Measurements from ENCODE around the gene CDK19. TPM values are rescaled to one million over a fixed set of nuclear protein-coding genes. Genes with fewer than 3 reads are reported as not detected.

Gene CDK19
- total and polyA plus RNA-seq, 4 donors, result 19.7 to 39.6 (median 29.8) TPM

DNA sequence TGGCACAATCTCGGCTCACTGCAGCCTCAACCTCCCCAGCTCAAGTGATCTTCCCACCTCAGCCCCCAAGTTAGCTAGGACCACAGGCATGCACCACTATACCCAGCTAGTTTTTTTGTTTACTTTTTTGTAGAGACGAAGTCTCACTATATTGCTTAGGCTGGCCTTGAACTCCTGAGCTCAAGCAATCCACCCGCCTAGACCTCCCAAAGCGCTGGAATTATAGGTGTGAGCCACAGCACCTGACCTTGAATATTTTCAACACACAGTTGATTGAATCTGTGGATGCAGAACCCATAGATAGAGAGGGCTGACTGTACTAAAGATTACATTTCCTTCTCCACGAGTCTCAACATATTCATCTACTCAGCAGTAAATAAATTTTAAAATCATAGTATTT lies 15.6 kb downstream of the CDK19 start:
- Histone ChIP-seq H3K27ac (ENCODE audit: low read depth, low read length) (no peak overlapping the region), H3K4me1 (ENCODE audit: control insufficient read depth, insufficient read depth, low read length) (no peaks in the 10 kb centered on the region), H3K27me3 (ENCODE audit: control insufficient read depth, insufficient read depth, low read length) (no peaks in the 10 kb centered on the region), H3K36me3 (ENCODE audit: control insufficient read depth, insufficient read depth, low read length) (no peaks in the 10 kb centered on the region), H3K4me3 (ENCODE audit: low read depth, low read length) (no peak overlapping the region), H3K9me3 (ENCODE audit: control insufficient read depth, insufficient read depth, low read length) (peaks cover 11% of the 10 kb centered on the region)
- WGBS (ENCODE audit: insufficient coverage), result 93% methylated on average over 3 of the region's 5 CpGs
- DNase-seq (ENCODE audit: low read depth in 4 of 6, low spot score in 6 of 6), result no peak

DNA sequence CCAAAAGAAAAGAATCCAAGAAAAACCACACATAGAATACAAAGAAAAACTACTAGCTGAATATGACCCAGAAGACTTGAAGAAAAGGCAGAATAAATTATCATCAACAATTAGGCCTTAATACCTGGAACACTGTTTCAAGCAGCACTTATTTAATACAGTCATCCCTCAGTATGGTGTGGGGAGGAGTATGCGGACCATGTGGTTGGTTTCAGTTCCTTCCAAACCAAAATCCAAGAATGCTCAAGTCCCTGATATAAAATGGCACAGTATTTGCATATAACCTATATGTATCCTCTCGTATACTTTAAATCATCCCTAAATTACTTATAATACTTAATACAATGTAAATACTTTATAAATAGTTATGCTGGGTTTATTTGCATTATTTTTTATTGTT lies 16.1 kb downstream of the CDK19 start:
- Histone ChIP-seq H3K4me3 (ENCODE audit: low read depth, low read length) (no peak overlapping the region), H3K4me1 (ENCODE audit: control insufficient read depth, insufficient read depth, low read length) (no peaks in the 10 kb centered on the region), H3K27me3 (ENCODE audit: control insufficient read depth, insufficient read depth, low read length) (no peaks in the 10 kb centered on the region), H3K27ac (ENCODE audit: low read depth, low read length) (no peak overlapping the region), H3K36me3 (ENCODE audit: control insufficient read depth, insufficient read depth, low read length) (no peaks in the 10 kb centered on the region), H3K9me3 (ENCODE audit: control insufficient read depth, insufficient read depth, low read length) (peaks cover 11% of the 10 kb centered on the region)
- DNase-seq (ENCODE audit: low read depth in 4 of 6, low spot score in 6 of 6), result no peak
- no CpG with 5 or more reads among the region's 2 CpGs for WGBS (ENCODE audit: insufficient coverage)

DNA sequence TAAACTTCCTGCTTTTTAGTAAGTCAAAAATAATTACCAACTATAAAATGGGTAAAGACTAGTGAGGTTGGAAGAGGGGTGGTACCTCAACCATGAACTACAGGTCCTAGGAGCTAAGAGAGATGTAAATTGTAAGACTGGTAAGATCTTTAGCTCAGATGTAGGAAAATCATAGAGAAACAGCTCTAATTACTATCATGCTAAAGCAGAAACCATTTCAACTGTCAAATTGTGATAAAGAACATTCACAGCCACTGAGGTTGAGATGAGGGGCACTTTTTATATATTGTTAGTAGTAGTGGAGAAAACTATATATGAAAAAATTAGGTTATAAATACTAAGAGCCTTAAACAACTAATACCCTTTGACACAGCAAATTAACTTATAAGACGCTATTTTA lies 20.0 kb downstream of the CDK19 start:
- no peaks in the 10 kb centered on the region for H3K4me1 ChIP-seq (ENCODE audit: control insufficient read depth, insufficient read depth, low read length)
- H3K27me3 ChIP-seq (ENCODE audit: control insufficient read depth, insufficient read depth, low read length), result no peaks in the 10 kb centered on the region
- no peak overlapping the region for H3K4me3 ChIP-seq (ENCODE audit: low read depth, low read length)
- H3K36me3 ChIP-seq (ENCODE audit: control insufficient read depth, insufficient read depth, low read length), result no peaks in the 10 kb centered on the region
- DNase-seq (ENCODE audit: low read depth in 4 of 6, low spot score in 6 of 6), result no peak
- H3K27ac ChIP-seq (ENCODE audit: low read depth, low read length), result no peak overlapping the region
- peaks cover 1% of the 10 kb centered on the region for H3K9me3 ChIP-seq (ENCODE audit: control insufficient read depth, insufficient read depth, low read length)
- WGBS (ENCODE audit: insufficient coverage), result no CpG with 5 or more reads among the region's 1 CpG

DNA sequence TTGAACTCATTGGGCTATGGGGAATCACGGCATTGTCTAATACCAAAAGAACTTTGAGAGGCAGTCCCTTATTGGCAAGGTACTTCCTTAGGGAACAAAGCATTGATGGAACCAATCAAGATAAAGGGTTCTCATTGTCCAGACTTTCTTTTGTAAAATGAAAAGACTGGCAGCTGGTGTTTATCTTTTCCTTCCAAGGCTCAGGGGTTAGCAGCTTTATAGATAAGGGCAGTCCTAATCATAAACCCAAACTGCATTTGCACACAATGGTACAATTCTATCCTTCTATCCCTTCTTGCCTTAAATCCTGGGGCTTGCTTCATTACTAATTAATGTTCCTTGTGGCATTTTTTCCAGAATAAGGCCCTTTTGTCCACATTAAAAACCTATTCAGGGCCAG lies 28.6 kb downstream of the CDK19 start:
- WGBS (ENCODE audit: insufficient coverage), result no CpG with 5 or more reads among the region's 1 CpG
- H3K4me3 ChIP-seq (ENCODE audit: low read depth, low read length), result no peak overlapping the region
- no peaks in the 10 kb centered on the region for H3K27me3 ChIP-seq (ENCODE audit: control insufficient read depth, insufficient read depth, low read length)
- peaks cover 2% of the 10 kb centered on the region for H3K9me3 ChIP-seq (ENCODE audit: control insufficient read depth, insufficient read depth, low read length)
- DNase-seq (ENCODE audit: low read depth in 4 of 6, low spot score in 6 of 6), result no peak
- no peaks in the 10 kb centered on the region for H3K36me3 ChIP-seq (ENCODE audit: control insufficient read depth, insufficient read depth, low read length)
- H3K27ac ChIP-seq (ENCODE audit: low read depth, low read length), result no peak overlapping the region
- H3K4me1 ChIP-seq (ENCODE audit: control insufficient read depth, insufficient read depth, low read length), result no peaks in the 10 kb centered on the region

DNA sequence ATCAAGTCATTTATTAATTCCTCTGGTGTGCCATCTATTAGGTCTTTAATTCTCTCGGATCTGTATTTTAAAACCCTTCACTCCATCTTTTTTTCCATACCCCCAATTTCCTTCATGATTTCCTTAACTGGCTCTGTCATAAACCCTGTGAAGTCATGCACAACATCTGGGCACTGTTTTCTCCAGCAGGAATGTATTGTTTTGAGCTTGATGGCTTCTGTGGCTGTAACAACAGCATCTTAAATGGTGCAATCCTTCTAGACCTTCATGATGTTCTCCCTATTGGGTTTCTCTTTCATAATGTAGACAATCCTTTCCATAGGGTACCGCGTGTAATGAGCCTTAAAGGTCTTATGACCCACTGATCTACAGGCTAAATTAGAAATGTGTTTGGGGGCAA lies 29.0 kb downstream of the CDK19 start:
- no CpG with 5 or more reads among the region's 3 CpGs for WGBS (ENCODE audit: insufficient coverage)
- no peak overlapping the region for H3K4me3 ChIP-seq (ENCODE audit: low read depth, low read length)
- H3K9me3 ChIP-seq (ENCODE audit: control insufficient read depth, insufficient read depth, low read length), result peaks cover 2% of the 10 kb centered on the region
- no peaks in the 10 kb centered on the region for H3K36me3 ChIP-seq (ENCODE audit: control insufficient read depth, insufficient read depth, low read length)
- no peaks in the 10 kb centered on the region for H3K4me1 ChIP-seq (ENCODE audit: control insufficient read depth, insufficient read depth, low read length)
- no peak for DNase-seq (ENCODE audit: low read depth in 4 of 6, low spot score in 6 of 6)
- no peaks in the 10 kb centered on the region for H3K27me3 ChIP-seq (ENCODE audit: control insufficient read depth, insufficient read depth, low read length)
- no peak overlapping the region for H3K27ac ChIP-seq (ENCODE audit: low read depth, low read length)

DNA sequence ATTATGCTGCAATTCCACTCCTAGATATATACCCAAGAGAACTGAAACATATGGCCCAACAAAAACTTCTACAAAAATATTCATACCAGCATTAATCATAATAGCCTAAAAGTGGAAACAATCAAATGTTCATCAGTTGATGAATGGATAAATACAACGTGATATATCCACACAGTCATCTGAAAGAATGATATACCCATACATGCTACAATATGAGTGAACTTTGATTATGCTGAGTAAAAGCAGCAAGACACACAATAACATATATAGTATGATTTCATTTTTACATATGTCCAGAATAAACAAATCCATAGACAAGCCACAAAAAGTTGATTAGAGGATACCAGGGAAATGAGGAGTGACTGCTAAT lies 30.7 kb downstream of the CDK19 start:
- DNase-seq (ENCODE audit: low read depth in 4 of 6, low spot score in 6 of 6), result no peak
- Histone ChIP-seq H3K4me3 (ENCODE audit: low read depth, low read length) (no peak overlapping the region), H3K9me3 (ENCODE audit: control insufficient read depth, insufficient read depth, low read length) (peaks cover 2% of the 10 kb centered on the region), H3K27ac (ENCODE audit: low read depth, low read length) (no peak overlapping the region), H3K27me3 (ENCODE audit: control insufficient read depth, insufficient read depth, low read length) (no peaks in the 10 kb centered on the region), H3K36me3 (ENCODE audit: control insufficient read depth, insufficient read depth, low read length) (no peaks in the 10 kb centered on the region), H3K4me1 (ENCODE audit: control insufficient read depth, insufficient read depth, low read length) (no peaks in the 10 kb centered on the region)
- WGBS (ENCODE audit: insufficient coverage), result no CpG with 5 or more reads among the region's 1 CpG

DNA sequence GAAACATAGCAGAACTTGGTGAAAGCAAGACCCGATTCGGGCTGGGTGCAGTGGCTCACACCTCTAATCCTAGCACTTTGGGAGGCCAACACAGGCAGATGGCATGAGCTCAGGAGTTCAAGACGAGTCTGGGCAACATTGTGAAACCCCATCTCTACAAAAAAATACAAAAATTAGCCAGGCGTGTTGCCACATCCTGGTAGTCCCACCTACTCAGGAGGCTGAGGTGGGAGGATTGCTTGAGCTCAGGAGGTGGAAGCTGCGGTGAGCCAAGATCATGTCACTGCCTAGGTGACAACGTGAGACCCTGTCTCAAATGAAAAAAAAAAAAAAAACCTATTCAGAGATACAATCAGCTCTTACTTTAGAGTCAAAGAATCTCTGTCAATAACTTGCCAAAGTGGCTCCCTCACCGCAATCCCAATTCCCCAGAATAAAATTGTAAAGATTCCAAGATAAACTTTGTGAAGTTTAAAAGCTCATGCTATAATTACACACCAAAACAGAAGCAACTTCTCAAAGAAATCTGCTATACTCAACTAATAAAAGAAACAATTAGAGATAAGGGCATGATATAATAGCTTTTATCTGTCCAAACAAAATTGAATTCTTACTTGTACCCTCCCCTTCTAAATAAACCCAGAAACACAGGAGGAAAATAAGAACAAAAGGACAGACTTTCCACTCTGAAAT lies 33.6 kb downstream of the CDK19 start:
- Histone ChIP-seq H3K4me3 (ENCODE audit: low read depth, low read length) (no peak overlapping the region), H3K36me3 (ENCODE audit: control insufficient read depth, insufficient read depth, low read length) (no peaks in the 10 kb centered on the region), H3K9me3 (ENCODE audit: control insufficient read depth, insufficient read depth, low read length) (no peaks in the 10 kb centered on the region), H3K4me1 (ENCODE audit: control insufficient read depth, insufficient read depth, low read length) (no peaks in the 10 kb centered on the region), H3K27me3 (ENCODE audit: control insufficient read depth, insufficient read depth, low read length) (no peaks in the 10 kb centered on the region), H3K27ac (ENCODE audit: low read depth, low read length) (no peak overlapping the region)
- 96% methylated on average over 3 of the region's 7 CpGs for WGBS (ENCODE audit: insufficient coverage)
- DNase-seq (ENCODE audit: low read depth in 4 of 6, low spot score in 6 of 6), result no peak

DNA sequence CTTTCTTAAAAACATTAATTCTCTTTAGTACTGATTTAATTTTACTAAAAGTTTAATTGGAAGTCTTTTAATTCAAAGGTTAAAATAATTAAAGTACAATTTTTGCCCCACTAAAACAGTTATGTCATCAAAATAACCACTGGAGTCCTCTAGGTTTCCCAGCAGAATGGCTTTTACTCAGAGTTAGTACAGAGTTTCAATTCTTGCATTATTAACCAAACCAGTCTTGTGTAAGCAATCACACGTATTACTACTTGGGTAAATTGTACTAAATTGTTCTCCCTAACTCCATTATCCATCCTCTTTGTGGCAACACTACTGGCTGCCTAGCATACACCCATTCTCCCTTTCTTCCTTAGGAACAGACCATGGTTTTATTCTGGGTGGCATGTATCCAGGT lies 36.9 kb downstream of the CDK19 start:
- H3K27ac ChIP-seq (ENCODE audit: low read depth, low read length), result no peak overlapping the region
- no peaks in the 10 kb centered on the region for H3K4me1 ChIP-seq (ENCODE audit: control insufficient read depth, insufficient read depth, low read length)
- no peak for DNase-seq (ENCODE audit: low read depth in 4 of 6, low spot score in 6 of 6)
- WGBS (ENCODE audit: insufficient coverage), result no CpG with 5 or more reads among the region's 1 CpG
- no peaks in the 10 kb centered on the region for H3K36me3 ChIP-seq (ENCODE audit: control insufficient read depth, insufficient read depth, low read length)
- H3K27me3 ChIP-seq (ENCODE audit: control insufficient read depth, insufficient read depth, low read length), result no peaks in the 10 kb centered on the region
- no peak overlapping the region for H3K4me3 ChIP-seq (ENCODE audit: low read depth, low read length)
- H3K9me3 ChIP-seq (ENCODE audit: control insufficient read depth, insufficient read depth, low read length), result no peaks in the 10 kb centered on the region

DNA sequence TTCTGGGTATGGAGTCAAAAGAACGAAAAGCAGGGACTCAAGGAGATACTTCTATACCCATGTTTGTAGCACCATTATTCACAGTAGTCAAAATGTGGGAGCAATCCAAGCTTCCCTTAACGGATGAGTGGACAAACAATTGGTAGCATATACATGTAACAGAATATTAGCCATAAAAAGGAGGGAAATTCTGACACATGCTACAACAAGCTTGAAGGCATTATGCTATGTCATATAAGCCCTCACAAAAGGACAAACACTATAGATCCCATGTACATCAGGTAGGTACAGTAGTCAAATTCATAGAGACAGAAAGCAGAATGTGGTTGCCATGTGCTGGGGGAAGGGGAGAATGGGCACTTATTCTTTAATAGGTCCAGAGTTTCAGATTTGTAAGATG lies 37.6 kb downstream of the CDK19 start:
- H3K27ac ChIP-seq (ENCODE audit: low read depth, low read length), result no peak overlapping the region
- H3K4me1 ChIP-seq (ENCODE audit: control insufficient read depth, insufficient read depth, low read length), result no peaks in the 10 kb centered on the region
- H3K4me3 ChIP-seq (ENCODE audit: low read depth, low read length), result no peak overlapping the region
- no peak for DNase-seq (ENCODE audit: low read depth in 4 of 6, low spot score in 6 of 6)
- no peaks in the 10 kb centered on the region for H3K36me3 ChIP-seq (ENCODE audit: control insufficient read depth, insufficient read depth, low read length)
- WGBS (ENCODE audit: insufficient coverage), result no CpG with 5 or more reads among the region's 2 CpGs
- no peaks in the 10 kb centered on the region for H3K9me3 ChIP-seq (ENCODE audit: control insufficient read depth, insufficient read depth, low read length)
- H3K27me3 ChIP-seq (ENCODE audit: control insufficient read depth, insufficient read depth, low read length), result no peaks in the 10 kb centered on the region

DNA sequence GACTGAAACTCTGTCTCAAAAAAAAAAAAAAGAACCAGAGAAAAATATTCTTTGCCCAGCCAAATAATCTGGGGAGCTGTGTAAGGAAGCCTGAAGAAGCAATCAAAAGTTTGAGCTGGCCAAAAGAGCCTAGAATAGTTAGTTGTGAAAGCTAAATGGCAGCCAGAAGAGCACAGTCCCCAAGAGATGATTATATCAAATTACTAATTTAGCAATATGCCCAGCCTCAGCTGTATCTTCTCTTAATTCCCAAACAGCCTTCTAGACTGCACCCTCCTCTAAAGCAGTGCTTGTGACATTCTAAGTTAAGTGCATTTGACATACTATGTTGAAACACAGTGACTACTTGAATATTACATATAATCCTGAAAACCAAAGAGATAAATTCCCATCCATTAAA lies 38.9 kb downstream of the CDK19 start:
- H3K4me1 ChIP-seq (ENCODE audit: control insufficient read depth, insufficient read depth, low read length), result no peaks in the 10 kb centered on the region
- H3K4me3 ChIP-seq (ENCODE audit: low read depth, low read length), result no peak overlapping the region
- DNase-seq (ENCODE audit: low read depth in 4 of 6, low spot score in 6 of 6), result no peak
- no peaks in the 10 kb centered on the region for H3K27me3 ChIP-seq (ENCODE audit: control insufficient read depth, insufficient read depth, low read length)
- no peaks in the 10 kb centered on the region for H3K36me3 ChIP-seq (ENCODE audit: control insufficient read depth, insufficient read depth, low read length)
- no peaks in the 10 kb centered on the region for H3K9me3 ChIP-seq (ENCODE audit: control insufficient read depth, insufficient read depth, low read length)
- no peak overlapping the region for H3K27ac ChIP-seq (ENCODE audit: low read depth, low read length)

Measured in spinal cord (tissue), 10 donors.